Immature natural killer cell (primary cell): Measurements from ENCODE around the gene SPTLC2. TPM values are rescaled to one million over a fixed set of nuclear protein-coding genes. Genes with fewer than 3 reads are reported as not detected.
"Not testable (repeated sequence)": the region's sequence is repeated elsewhere in the genome, so short reads cannot be mapped to it uniquely, and the experiment has no call there.

Experiments
- DNase-seq, 3 donors: peaks; one replicate each; pipeline ENCODE4 v3.0.0; 2022; ENCODE audit warnings: mixed read lengths in 1 of 3
- H3K27ac Mint-ChIP-seq, 6 donors: one replicate each; pipeline ENCODE4 v1.8.0; 2020; ENCODE audit warnings: mixed read lengths in 6 of 6, mild to moderate bottlenecking in 5 of 6, inconsistent platforms in 4 of 6, moderate library complexity in 3 of 6
- H3K27me3 Mint-ChIP-seq, 3 donors: one replicate each; pipeline ENCODE4 v1.8.0; 2020 to 2021; ENCODE audit warnings: low read depth in 3 of 3, mild to moderate bottlenecking in 3 of 3, mixed read lengths in 3 of 3, moderate library complexity in 3 of 3, inconsistent platforms in 1 of 3
- H3K36me3 Mint-ChIP-seq, 3 donors: one replicate each; pipeline ENCODE4 v1.8.0; 2020; ENCODE audit warnings: mixed read lengths in 3 of 3, inconsistent platforms in 2 of 3, mild to moderate bottlenecking in 2 of 3
- H3K4me1 Mint-ChIP-seq, 2 donors: one replicate each; pipeline ENCODE4 v1.8.0; 2020; ENCODE audit warnings: inconsistent platforms in 2 of 2, mild to moderate bottlenecking in 2 of 2, mixed read lengths in 2 of 2, moderate library complexity in 1 of 2
- H3K4me3 Mint-ChIP-seq, 5 donors: one replicate each; pipeline ENCODE4 v1.8.0; 2020; ENCODE audit warnings: mild to moderate bottlenecking in 5 of 5, mixed read lengths in 5 of 5, inconsistent platforms in 3 of 5, moderate library complexity in 3 of 5
- H3K9me3 Mint-ChIP-seq, 6 donors: one replicate each; pipeline ENCODE4 v1.8.0; 2020; ENCODE audit warnings: mild to moderate bottlenecking in 6 of 6, mixed read lengths in 6 of 6, inconsistent platforms in 4 of 6, moderate library complexity in 3 of 6
- polyA plus RNA-seq, 3 donors: library from polyadenylated mRNA; unstranded; fragments of 300-500 nt; fragmentation: Illumina TruSeq; gene quantifications; one replicate each; pipeline ENCODE4 v1.2.3, GENCODE V29; 2021

The SPTLC2 gene
- polyA plus RNA-seq, 3 donors from 2014 or later: 25.2 to 35.2 (median 32.3) TPM

- Mint-ChIP-seq H3K36me3 (peaks cover 7 to 27% (median 12%) of the 10 kb centered on the region in 3 donors), H3K27ac (peak overlapping the region in 1 of 6 donors; percentile 20)
Measured at GRCh38 chr14:77545171-77545570, 71.3 kb downstream of the SPTLC2 start.

DNA sequence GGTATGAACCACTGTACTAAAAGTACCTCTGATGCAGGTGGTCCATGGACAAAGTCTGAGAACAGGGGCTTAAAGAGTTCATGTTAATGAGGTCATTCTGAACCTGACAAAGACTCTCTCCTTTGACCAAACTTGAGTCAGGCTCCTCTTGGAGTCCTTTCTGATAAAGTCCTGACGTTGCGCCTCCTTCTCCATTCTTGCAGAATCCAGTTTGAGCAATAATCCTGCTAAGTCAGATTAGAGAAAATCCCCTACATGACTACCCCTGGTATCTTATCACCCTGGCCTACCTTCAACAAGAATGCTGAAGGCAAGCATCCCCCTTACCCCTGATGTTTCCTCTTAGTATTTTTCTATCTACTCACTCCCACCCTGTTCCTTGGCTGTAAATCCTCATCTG is 71.9 kb downstream of the SPTLC2 start:
- no peaks in the 10 kb centered on the region for H3K9me3 Mint-ChIP-seq
- peaks cover 6 to 21% (median 7%) of the 10 kb centered on the region in 3 donors for H3K36me3 Mint-ChIP-seq
- H3K27ac Mint-ChIP-seq: peak overlapping the region in 2 of 6 donors; percentile 40 to 43
- DNase-seq: no peak
- peaks cover 25 to 35% of the 10 kb centered on the region in 2 donors for H3K4me1 Mint-ChIP-seq
- no peaks in the 10 kb centered on the region for H3K27me3 Mint-ChIP-seq
- no peak overlapping the region for H3K4me3 Mint-ChIP-seq

More at GRCh38 chr14:77545171-77545570, 71.3 kb downstream of the SPTLC2 start:
- H3K4me1 Mint-ChIP-seq: peaks cover 25 to 41% of the 10 kb centered on the region in 2 donors
- H3K27me3 Mint-ChIP-seq, H3K9me3 Mint-ChIP-seq, DNase-seq, H3K4me3 Mint-ChIP-seq: not testable (repeated sequence)

DNA sequence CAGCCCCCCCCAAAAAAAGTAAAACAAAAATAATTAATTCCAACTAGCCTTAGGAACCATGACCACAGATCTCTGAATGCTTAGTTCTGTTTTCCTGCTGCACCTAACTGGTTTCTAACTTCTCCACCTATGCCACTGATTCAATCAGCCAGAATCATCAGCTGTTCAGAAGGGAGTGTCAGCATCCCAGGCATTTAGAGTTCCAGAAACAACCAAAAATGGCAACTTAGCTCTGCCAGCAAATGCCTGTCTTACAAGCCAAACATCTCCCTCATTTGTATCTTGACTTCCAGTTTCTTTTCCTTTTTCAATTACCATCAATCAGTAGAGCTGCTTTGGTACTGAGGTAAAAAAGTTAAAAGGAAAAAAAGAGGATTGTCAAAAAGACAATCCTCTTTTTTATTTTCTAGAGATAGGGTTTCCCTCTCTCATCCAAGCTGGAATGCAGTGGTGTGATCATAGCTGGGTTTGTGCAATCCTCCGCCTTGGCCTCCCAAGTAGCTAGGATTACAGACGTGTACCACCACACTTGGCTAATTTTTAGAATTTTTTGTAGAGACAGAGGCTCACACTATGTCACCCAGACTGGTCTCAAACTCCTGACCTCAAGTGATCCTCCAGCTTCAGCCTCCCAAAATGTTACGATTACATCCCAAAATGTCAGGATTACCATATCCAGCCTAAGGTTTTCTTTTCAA is 72.7 kb downstream of the SPTLC2 start:
- Mint-ChIP-seq H3K9me3 (no peaks in the 10 kb centered on the region), H3K4me3 (no peak overlapping the region), H3K4me1 (peaks cover 25 to 35% of the 10 kb centered on the region in 2 donors), H3K27ac (peak overlapping the region in 5 of 6 donors; percentile 28 to 81 (median 67)), H3K27me3 (no peaks in the 10 kb centered on the region), H3K36me3 (peaks cover 4 to 19% (median 7%) of the 10 kb centered on the region in 3 donors)
- DNase-seq: no peak

- Mint-ChIP-seq H3K4me3 (no peak overlapping the region), H3K27ac (peak overlapping the region in 4 of 6 donors; percentile 17 to 73 (median 68)), H3K36me3 (peaks cover 0 to 14% (median 7%) of the 10 kb centered on the region in 3 donors)
Measured at GRCh38 chr14:77543240-77543551, 73.2 kb downstream of the SPTLC2 start.

GRCh38 chr14:77542421-77543239 is 73.8 kb downstream of the SPTLC2 start:
- peaks cover 0 to 14% (median 4%) of the 10 kb centered on the region in 3 donors for H3K36me3 Mint-ChIP-seq
- DNase-seq: no peak
- peaks cover 25 to 40% of the 10 kb centered on the region in 2 donors for H3K4me1 Mint-ChIP-seq
- peak overlapping the region in 3 of 5 donors; percentile 10 to 61 (median 56) for H3K4me3 Mint-ChIP-seq
- no peaks in the 10 kb centered on the region for H3K9me3 Mint-ChIP-seq
- H3K27me3 Mint-ChIP-seq: peaks cover 0 to 2% (median 0%) of the 10 kb centered on the region in 3 donors
- peak overlapping the region; percentile 35 to 85 (median 72) for H3K27ac Mint-ChIP-seq

More at GRCh38 chr14:77543240-77543551, 73.2 kb downstream of the SPTLC2 start:
- Mint-ChIP-seq H3K27me3 (no peaks in the 10 kb centered on the region), H3K4me1 (peaks cover 25 to 35% of the 10 kb centered on the region in 2 donors), H3K9me3 (no peaks in the 10 kb centered on the region)
- DNase-seq: no peak

DNA sequence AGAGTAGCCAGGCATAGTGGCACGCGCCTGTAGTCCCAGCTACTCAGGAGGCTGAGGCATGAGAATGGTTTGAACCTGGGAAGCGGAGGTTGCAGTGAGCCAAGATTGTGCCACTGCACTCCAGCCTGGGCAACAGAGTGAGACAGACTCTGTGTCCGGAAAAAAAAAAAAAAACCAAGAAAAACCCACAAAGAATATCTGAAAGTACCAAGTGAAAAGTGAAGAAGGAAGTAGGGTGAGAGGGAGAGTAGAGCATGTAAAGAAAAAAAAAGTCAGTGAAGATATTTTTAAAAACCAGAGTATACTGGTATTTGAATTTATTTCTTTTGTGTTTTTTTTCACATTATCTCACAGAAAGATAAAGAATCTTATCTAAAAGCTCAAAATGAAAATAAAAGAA is 74.5 kb downstream of the SPTLC2 start:
- no peak for DNase-seq
- peak overlapping the region; percentile 3 to 85 (median 68) for H3K27ac Mint-ChIP-seq
- peaks cover 27 to 46% of the 10 kb centered on the region in 2 donors for H3K4me1 Mint-ChIP-seq
- H3K36me3 Mint-ChIP-seq: peaks cover 0 to 14% (median 4%) of the 10 kb centered on the region in 3 donors
- peaks cover 0 to 2% (median 0%) of the 10 kb centered on the region in 3 donors for H3K27me3 Mint-ChIP-seq
- peak overlapping the region; percentile 19 to 61 (median 56) for H3K4me3 Mint-ChIP-seq
- H3K9me3 Mint-ChIP-seq: no peaks in the 10 kb centered on the region

DNA sequence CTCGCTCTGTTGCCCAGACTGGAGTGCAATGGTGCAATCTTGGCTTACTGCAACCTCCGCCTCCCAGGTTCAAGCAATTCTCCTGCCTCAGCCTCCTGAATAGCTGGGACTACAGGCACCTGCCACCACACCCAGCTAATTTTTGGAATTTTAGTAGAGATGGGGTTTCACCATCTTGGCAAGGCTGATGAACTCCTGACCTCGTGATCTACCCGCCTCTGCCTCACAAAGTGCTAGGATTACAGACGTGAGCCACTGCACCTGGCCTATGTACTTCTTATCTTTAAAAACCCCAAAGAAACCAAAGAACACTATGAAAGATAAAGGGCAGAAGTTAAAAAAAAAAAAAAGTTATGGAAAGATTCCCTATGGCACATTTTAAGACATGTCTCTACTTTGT is 79.5 kb downstream of the SPTLC2 start:
- peak overlapping the region in 1 of 6 donors; percentile 67 for H3K27ac Mint-ChIP-seq
- not testable (repeated sequence) for H3K36me3 Mint-ChIP-seq

DNA sequence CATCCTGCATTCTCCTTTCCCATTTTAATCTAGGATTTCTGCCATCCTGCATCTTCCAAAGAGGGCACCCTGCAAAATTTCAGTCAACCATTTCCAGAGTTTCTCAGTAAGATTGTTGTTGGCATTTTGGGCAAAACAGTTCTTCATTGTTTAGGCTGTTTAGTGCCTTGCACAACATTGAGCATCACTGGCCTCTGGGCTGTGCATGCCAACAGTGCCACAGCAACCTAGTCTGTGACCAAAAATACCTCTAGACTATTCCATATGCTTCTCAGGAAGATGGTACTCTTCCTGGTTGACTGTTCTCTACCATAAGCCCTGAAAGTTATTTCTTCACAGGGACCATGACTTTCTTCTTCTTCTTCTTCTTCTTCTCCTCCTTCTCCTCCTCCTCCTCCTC is 85.4 kb downstream of the SPTLC2 start:
- peaks cover 7 to 8% (median 7%) of the 10 kb centered on the region in 3 donors for H3K36me3 Mint-ChIP-seq
- no peak for DNase-seq
- H3K9me3 Mint-ChIP-seq: no peaks in the 10 kb centered on the region
- peaks cover 10 to 28% of the 10 kb centered on the region in 2 donors for H3K4me1 Mint-ChIP-seq
- H3K27me3 Mint-ChIP-seq: peaks cover 0 to 3% (median 0%) of the 10 kb centered on the region in 3 donors
- H3K27ac Mint-ChIP-seq: peak overlapping the region in 3 of 6 donors; percentile 6 to 47 (median 23)
- peak overlapping the region in 1 of 5 donors; percentile 3 for H3K4me3 Mint-ChIP-seq

More for the DNA sequence above, 79.5 kb downstream of the SPTLC2 start:
- peaks cover 13 to 30% of the 10 kb centered on the region in 2 donors for H3K4me1 Mint-ChIP-seq
- DNase-seq, H3K4me3 Mint-ChIP-seq, H3K9me3 Mint-ChIP-seq, H3K27me3 Mint-ChIP-seq: not testable (repeated sequence)

DNA sequence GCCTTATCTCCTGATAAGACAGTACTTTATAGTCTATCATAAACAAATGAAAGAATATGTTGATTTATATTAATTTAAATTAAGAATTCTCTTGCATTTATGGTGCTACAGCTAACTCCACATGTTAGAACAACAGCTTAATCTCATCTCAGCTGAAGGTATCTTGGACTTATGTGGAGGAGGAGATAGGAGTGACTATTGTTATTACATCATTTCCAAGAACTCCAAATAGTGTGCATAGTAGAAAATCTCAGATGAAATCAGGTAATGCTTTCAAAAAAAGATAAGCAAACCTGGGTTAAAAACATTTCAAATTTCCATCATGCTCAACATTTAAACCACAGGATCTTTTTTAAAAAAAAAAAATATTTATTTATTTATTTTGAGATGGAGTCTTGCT is 86.5 kb downstream of the SPTLC2 start:
- peaks cover 0 to 3% (median 0%) of the 10 kb centered on the region in 3 donors for H3K27me3 Mint-ChIP-seq
- H3K4me3 Mint-ChIP-seq: no peak overlapping the region
- no peaks in the 10 kb centered on the region for H3K9me3 Mint-ChIP-seq
- H3K36me3 Mint-ChIP-seq: peaks cover 0 to 7% (median 3%) of the 10 kb centered on the region in 3 donors
- H3K4me1 Mint-ChIP-seq: peaks cover 7 to 32% of the 10 kb centered on the region in 2 donors
- DNase-seq: no peak
- H3K27ac Mint-ChIP-seq: peak overlapping the region in 1 of 6 donors; percentile 47

- H3K9me3 Mint-ChIP-seq: no peaks in the 10 kb centered on the region
- H3K27me3 Mint-ChIP-seq: peaks cover 0 to 3% (median 0%) of the 10 kb centered on the region in 3 donors
- peaks cover 9 to 39% of the 10 kb centered on the region in 2 donors for H3K4me1 Mint-ChIP-seq
- DNase-seq: no peak
- peaks cover 0 to 4% (median 3%) of the 10 kb centered on the region in 3 donors for H3K36me3 Mint-ChIP-seq
- H3K4me3 Mint-ChIP-seq: no peak overlapping the region
- H3K27ac Mint-ChIP-seq: no peak overlapping the region
Measured at GRCh38 chr14:77529213-77529612, 87.2 kb downstream of the SPTLC2 start.

GRCh38 chr14:77528701-77529100 is 87.7 kb downstream of the SPTLC2 start:
- H3K27me3 Mint-ChIP-seq, H3K4me3 Mint-ChIP-seq, H3K27ac Mint-ChIP-seq, H3K9me3 Mint-ChIP-seq, H3K36me3 Mint-ChIP-seq, DNase-seq: not testable (repeated sequence)
- H3K4me1 Mint-ChIP-seq: peaks cover 12 to 43% of the 10 kb centered on the region in 2 donors

DNA sequence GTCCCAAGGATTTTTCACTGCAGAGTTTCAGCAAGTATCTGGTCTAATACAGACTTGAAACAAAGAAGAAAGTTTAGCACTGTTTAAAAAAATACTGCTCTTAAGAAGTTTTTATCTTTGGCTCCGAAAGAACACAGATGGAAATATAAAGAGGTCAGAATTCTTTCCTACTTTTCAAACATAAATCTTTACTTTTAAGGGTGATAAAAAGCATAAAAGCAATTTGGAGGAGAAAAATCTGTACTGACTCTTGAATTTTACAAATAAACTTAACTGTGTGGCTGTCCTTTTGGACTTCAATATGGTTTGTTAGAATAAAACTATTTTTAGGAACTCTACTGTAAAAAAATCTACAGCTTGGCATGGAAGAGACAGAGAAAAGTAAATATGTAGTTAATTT is 90.2 kb downstream of the SPTLC2 start:
- H3K9me3 Mint-ChIP-seq: no peaks in the 10 kb centered on the region
- H3K27me3 Mint-ChIP-seq: peaks cover 0 to 1% (median 0%) of the 10 kb centered on the region in 3 donors
- DNase-seq: no peak
- H3K36me3 Mint-ChIP-seq: peaks cover 0 to under 1% (median 0%) of the 10 kb centered on the region in 3 donors
- H3K4me1 Mint-ChIP-seq: peaks cover 17 to 52% of the 10 kb centered on the region in 2 donors
- H3K4me3 Mint-ChIP-seq: no peak overlapping the region
- peak overlapping the region in 4 of 6 donors; percentile 21 to 51 (median 34) for H3K27ac Mint-ChIP-seq

DNA sequence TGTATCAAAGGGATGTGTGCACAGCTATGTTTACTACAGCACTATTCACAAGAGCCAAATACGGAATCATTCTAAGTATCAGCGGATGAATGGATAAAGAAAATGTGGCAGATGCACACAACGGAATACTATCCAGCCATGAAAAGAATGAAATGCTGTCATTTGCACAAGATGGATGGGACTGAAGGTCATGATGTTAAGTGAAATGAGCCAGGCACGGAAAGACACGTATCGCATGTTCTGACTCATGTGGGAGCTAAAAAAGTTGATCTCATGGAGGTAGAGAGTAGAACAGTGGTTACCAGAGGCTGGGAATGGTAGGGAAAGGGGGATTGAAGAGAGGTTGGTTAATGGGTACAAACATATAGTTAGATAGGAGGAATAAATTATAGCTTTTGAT is 91.9 kb downstream of the SPTLC2 start:
- Mint-ChIP-seq H3K4me1 (peaks cover 10 to 36% of the 10 kb centered on the region in 2 donors), H3K27me3 (peaks cover 0 to 1% (median 0%) of the 10 kb centered on the region in 3 donors), H3K9me3 (no peaks in the 10 kb centered on the region), H3K27ac (no peak overlapping the region), H3K36me3 (peaks cover 6 to 15% (median 12%) of the 10 kb centered on the region in 3 donors), H3K4me3 (no peak overlapping the region)
- DNase-seq: no peak
